T-cell (primary cell): Measurements from ENCODE around the gene CLASP1. TPM values are rescaled to one million over a fixed set of nuclear protein-coding genes. Genes with fewer than 3 reads are reported as not detected.
A peak's percentile ranks its signal among the peaks of the same experiment; 100 is the strongest.
"Not testable (repeated sequence)": the region's sequence is repeated elsewhere in the genome, so short reads cannot be mapped to it uniquely, and the experiment has no call there.

Source experiments
- ATAC-seq, 4 experiments: fragments of 200-7000 bp in 3 of 4; fragments of 150-1000 bp in 1 of 4; cut with Tn5 transposase; replicated peaks in 1 of 4; 1 replicate in 3 of 4; 2 replicates in 1 of 4; pipeline ENCODE4 v1.10.0; 2021; ENCODE audit warnings: moderate library complexity in 3 of 4, mild to moderate bottlenecking in 2 of 4, moderate number of reproducible peaks in 1 of 4
- CTCF ChIA-PET, 2 donors: fragments of 300-600 bp; sonication (Branson Sonifier 250); formaldehyde crosslinking; loops; one replicate each; lab custom pipeline; 2022; ENCODE audit warnings: antibody characterized with exemption in 2 of 2; lab: Charles Lee
- POLR2A ChIA-PET, 2 donors: fragments of 300-600 bp; sonication (Branson Sonifier 250); formaldehyde crosslinking; loops; one replicate each; lab custom pipeline; 2022; ENCODE audit warnings: antibody characterized with exemption in 2 of 2; lab: Charles Lee
- DNase-seq, 35 experiments: peaks; one replicate each; pipeline versions ENCODE4 v3.0.0 to v3.0.0-alpha.2; 2013 to 2023
- H3K27ac ChIP-seq: one replicate; pipeline ENCODE4 v1.5.1; 2013; ENCODE audit warnings: low read length
- H3K27me3 ChIP-seq, 2 experiments: replicated peaks in 1 of 2; 1 replicate in 1 of 2; 2 replicates in 1 of 2; pipeline versions ENCODE4 v1.6.1 to v1.7.0; 2013; ENCODE audit warnings: low read length in 1 of 2, mixed read lengths in 1 of 2; ENCODE audit not compliant: control insufficient read depth in 2 of 2, insufficient read depth in 2 of 2; ENCODE audit errors: extremely low read depth in 1 of 2
- H3K36me3 ChIP-seq, 2 donors: 1 replicate in 1 of 2; 2 replicates in 1 of 2; pipeline versions ENCODE4 v1.6.1 to v1.7.0; 2013; ENCODE audit warnings: low read length in 1 of 2; ENCODE audit not compliant: control insufficient read depth in 2 of 2, insufficient read depth in 1 of 2; ENCODE audit errors: extremely low read depth in 1 of 2
- H3K4me1 ChIP-seq, 2 experiments: 1 replicate in 1 of 2; 2 replicates in 1 of 2; pipeline versions ENCODE4 v1.6.1 to v1.7.0; 2013; ENCODE audit warnings: low read length in 2 of 2, mixed read lengths in 1 of 2; ENCODE audit not compliant: insufficient read depth in 2 of 2, control insufficient read depth in 1 of 2; ENCODE audit errors: extremely low read depth in 1 of 2
- H3K4me3 ChIP-seq, 2 donors: 1 replicate in 1 of 2; 2 replicates in 1 of 2; pipeline versions ENCODE4 v1.5.1 to v1.7.0; 2013; ENCODE audit warnings: mild to moderate bottlenecking in 2 of 2, low read length in 1 of 2, moderate library complexity in 1 of 2; ENCODE audit not compliant: control insufficient read depth in 1 of 2; ENCODE audit errors: extremely low read depth in 1 of 2
- H3K9me3 ChIP-seq: 2 replicates; pipeline ENCODE4 v1.7.0; 2013
- H3K27ac Mint-ChIP-seq, 2 donors: one replicate each; pipeline ENCODE4 v1.8.0; 2020 to 2021; ENCODE audit warnings: mild to moderate bottlenecking in 2 of 2, mixed read lengths in 2 of 2
- H3K27me3 Mint-ChIP-seq, 2 donors: one replicate each; pipeline ENCODE4 v1.8.0; 2021 to 2022; ENCODE audit warnings: mixed read lengths in 2 of 2
- H3K36me3 Mint-ChIP-seq: one replicate; pipeline ENCODE4 v1.8.0; 2021; ENCODE audit warnings: mixed read lengths
- H3K4me1 Mint-ChIP-seq, 3 donors: one replicate each; pipeline ENCODE4 v1.8.0; 2020 to 2022; ENCODE audit warnings: mixed read lengths in 3 of 3, mild to moderate bottlenecking in 1 of 3
- H3K4me3 Mint-ChIP-seq, 3 donors: one replicate each; pipeline ENCODE4 v1.8.0; 2020 to 2022; ENCODE audit warnings: mild to moderate bottlenecking in 3 of 3, mixed read lengths in 3 of 3, moderate library complexity in 3 of 3
- H3K9me3 Mint-ChIP-seq, 3 donors: one replicate each; pipeline ENCODE4 v1.8.0; 2020 to 2022; ENCODE audit warnings: mixed read lengths in 3 of 3
- WGBS: methylation state at CpG from one replicate; pipeline ENCODE4 v1.1.5; 2013; ENCODE audit warnings: missing lambda C conversion rate; ENCODE audit not compliant: insufficient coverage; 5-methylcytosine and 5-hydroxymethylcytosine counted together
- total RNA-seq, 35 experiments: library from RNA in 6 of 35; stranded (reverse) in 6 of 35; fragments of 120-200 nt in 1 of 35; gene quantifications; one replicate each; pipeline versions ENCODE4 v1.2.1 to v1.2.4 and lab custom pipeline; 2013 to 2026

Gene CLASP1
- total RNA-seq, 5 donors from 2014 or later (not counting 1 experiment from before 2014, with no cell fraction given) = 57.8 to 72.8 (median 65.1) TPM

- POLR2A ChIA-PET = no interaction called here
- Histone ChIP-seq H3K9me3 (no peaks in the 10 kb centered on the region), H3K4me3 (no peak overlapping the region), H3K27ac (no peak overlapping the region), H3K36me3 (no peaks in the 10 kb centered on the region), H3K4me1 (no peaks in the 10 kb centered on the region), H3K27me3 (peaks cover 0 to 10% of the 10 kb centered on the region in 2 experiments)
- no CpG with 5 or more reads among the region's 8 CpGs for WGBS
- DNase-seq (no peak), ATAC-seq (no peak)
- no peaks in the 10 kb centered on the region for H3K4me1 Mint-ChIP-seq
- H3K36me3 Mint-ChIP-seq = no peaks in the 10 kb centered on the region
- H3K4me3 Mint-ChIP-seq = no peak overlapping the region
- CTCF ChIA-PET = interaction anchor here in 1 of 2 donors (0.7 kb wide), 1 partner anchor 9 kb away, joined by 7 read pairs; no protein-coding TSS in a partner anchor
- H3K27ac Mint-ChIP-seq = no peak overlapping the region
- peaks cover 4 to 11% of the 10 kb centered on the region in 2 donors for H3K27me3 Mint-ChIP-seq
- H3K9me3 Mint-ChIP-seq = no peaks in the 10 kb centered on the region
Observed at GRCh38 chr2:121326628-121327027, 322.6 kb downstream of the CLASP1 start.

DNA sequence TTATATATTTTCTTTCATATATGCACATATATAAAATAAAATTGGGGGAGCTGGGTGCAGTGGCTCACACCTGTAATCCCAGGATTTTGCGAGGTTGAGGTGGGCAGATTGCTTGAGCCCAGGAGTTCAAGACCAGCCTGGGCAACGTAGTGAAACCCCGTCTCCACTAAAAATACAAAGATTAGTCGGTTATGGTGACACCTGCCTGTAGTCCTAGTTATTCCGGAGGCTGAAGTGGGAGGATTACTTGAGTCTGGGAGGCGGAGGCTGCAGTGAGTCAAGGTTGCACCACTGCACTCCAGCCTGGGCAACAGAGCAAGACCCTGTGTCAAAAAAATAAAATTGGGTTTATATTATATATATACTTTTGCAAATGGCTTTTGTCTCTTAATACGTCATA, 324.7 kb downstream of the CLASP1 start:
- Mint-ChIP-seq H3K27ac (no peak overlapping the region), H3K27me3 (peaks cover 4 to 7% of the 10 kb centered on the region in 2 donors), H3K4me1 (no peaks in the 10 kb centered on the region), H3K36me3 (no peaks in the 10 kb centered on the region), H3K4me3 (no peak overlapping the region), H3K9me3 (no peaks in the 10 kb centered on the region)
- Histone ChIP-seq H3K27ac (no peak overlapping the region), H3K4me1 (no peaks in the 10 kb centered on the region), H3K4me3 (no peak overlapping the region), H3K27me3 (peaks cover 0 to 7% of the 10 kb centered on the region in 2 experiments), H3K9me3 (no peaks in the 10 kb centered on the region), H3K36me3 (no peaks in the 10 kb centered on the region)
- POLR2A ChIA-PET = no interaction called here
- ATAC-seq (no peak), DNase-seq (no peak)
- no CpG with 5 or more reads among the region's 7 CpGs for WGBS
- CTCF ChIA-PET = no interaction called here

- H3K4me3 ChIP-seq = no peak overlapping the region
- H3K36me3 ChIP-seq = no peaks in the 10 kb centered on the region
- Mint-ChIP-seq H3K27me3 (peaks cover 2 to 4% of the 10 kb centered on the region in 2 donors), H3K4me3 (no peak overlapping the region), H3K9me3 (no peaks in the 10 kb centered on the region), H3K36me3 (no peaks in the 10 kb centered on the region), H3K4me1 (no peaks in the 10 kb centered on the region), H3K27ac (no peak overlapping the region)
- no peaks in the 10 kb centered on the region for H3K4me1 ChIP-seq
- 82% methylated on average over 6 of the region's 8 CpGs for WGBS
- ATAC-seq (no peak), DNase-seq (no peak)
- no peaks in the 10 kb centered on the region for H3K9me3 ChIP-seq
- ChIA-PET CTCF (no interaction called here), POLR2A (no interaction called here)
- peaks cover 0 to 8% of the 10 kb centered on the region in 2 experiments for H3K27me3 ChIP-seq
- H3K27ac ChIP-seq = no peak overlapping the region
Observed at GRCh38 chr2:121321476-121321875, 327.8 kb downstream of the CLASP1 start.

DNA sequence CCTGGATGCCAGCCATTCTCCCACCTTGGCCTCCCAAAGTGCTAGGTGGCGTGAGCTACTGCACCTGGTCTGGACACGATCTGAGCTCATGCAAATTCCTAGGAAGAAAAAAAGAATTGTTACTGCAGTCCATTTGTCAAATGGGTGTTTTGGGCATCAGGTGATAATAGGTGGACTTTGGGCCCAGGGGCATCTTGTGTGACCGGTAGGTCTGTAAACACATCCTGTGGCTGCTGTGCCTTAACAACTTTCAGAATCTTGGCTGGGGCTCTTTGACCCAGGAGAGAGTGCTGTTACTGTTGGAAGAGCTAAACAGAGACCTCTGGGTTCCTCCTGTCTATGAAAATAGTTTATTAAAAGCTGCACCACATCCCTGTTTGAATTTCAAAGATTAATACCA, 329.3 kb downstream of the CLASP1 start:
- Mint-ChIP-seq H3K4me3 (no peak overlapping the region), H3K27ac (no peak overlapping the region), H3K9me3 (no peaks in the 10 kb centered on the region), H3K36me3 (no peaks in the 10 kb centered on the region), H3K4me1 (no peaks in the 10 kb centered on the region), H3K27me3 (peaks cover 0 to 2% of the 10 kb centered on the region in 2 donors)
- no peak for DNase-seq
- WGBS = 92% methylated on average over 1 of the region's 3 CpGs
- ATAC-seq = no peak
- no peak overlapping the region for H3K4me3 ChIP-seq
- CTCF ChIA-PET = no interaction called here
- no peak overlapping the region for H3K27ac ChIP-seq
- H3K36me3 ChIP-seq = no peaks in the 10 kb centered on the region
- no peaks in the 10 kb centered on the region for H3K4me1 ChIP-seq
- H3K27me3 ChIP-seq = peaks cover 0 to 8% of the 10 kb centered on the region in 2 experiments
- POLR2A ChIA-PET = no interaction called here
- H3K9me3 ChIP-seq = no peaks in the 10 kb centered on the region

GRCh38 chr2:121316986-121317385, 332.3 kb downstream of the CLASP1 start:
- no peaks in the 10 kb centered on the region for H3K27me3 Mint-ChIP-seq

DNA sequence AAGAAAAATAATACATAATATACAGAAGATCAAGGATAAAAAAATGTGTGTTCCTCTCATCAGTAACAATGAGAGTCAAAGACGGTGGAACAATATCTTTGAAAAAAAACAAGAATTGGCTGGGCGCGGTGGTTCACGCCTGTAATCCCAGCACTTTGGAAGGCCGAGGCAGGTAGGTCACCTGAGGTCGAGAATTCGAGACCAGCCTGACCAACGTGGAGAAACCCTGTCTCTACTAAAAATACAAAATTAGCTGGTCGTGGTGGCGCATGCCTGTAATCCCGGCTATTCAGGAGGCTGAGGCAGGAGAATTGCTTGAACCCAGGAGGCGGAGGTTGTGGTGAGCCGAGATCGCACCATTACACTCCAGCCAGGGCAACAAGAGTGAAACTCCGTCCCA, 335.6 kb downstream of the CLASP1 start:
- H3K4me3 Mint-ChIP-seq, H3K27ac ChIP-seq, CTCF ChIA-PET, H3K27me3 Mint-ChIP-seq, H3K4me1 ChIP-seq, H3K36me3 Mint-ChIP-seq, ATAC-seq, H3K9me3 ChIP-seq, DNase-seq, H3K9me3 Mint-ChIP-seq, H3K27me3 ChIP-seq, H3K27ac Mint-ChIP-seq, H3K4me3 ChIP-seq, H3K36me3 ChIP-seq, H3K4me1 Mint-ChIP-seq: not testable (repeated sequence)
- WGBS = 86% methylated on average over 6 of the region's 15 CpGs
- POLR2A ChIA-PET = interaction anchor here in 1 of 2 donors (0.6 kb wide), 1 partner anchor 9 kb away, joined by 4 read pairs; no protein-coding TSS in a partner anchor

More at GRCh38 chr2:121316986-121317385, 332.3 kb downstream of the CLASP1 start:
- no peak overlapping the region for H3K4me3 ChIP-seq
- no peak for DNase-seq
- ATAC-seq = no peak
- no peaks in the 10 kb centered on the region for H3K36me3 ChIP-seq
- H3K27me3 ChIP-seq = peaks cover 0 to 6% of the 10 kb centered on the region in 2 experiments
- no peak overlapping the region for H3K4me3 Mint-ChIP-seq
- H3K27ac Mint-ChIP-seq = no peak overlapping the region
- H3K4me1 ChIP-seq = no peaks in the 10 kb centered on the region
- POLR2A ChIA-PET = no interaction called here
- no peaks in the 10 kb centered on the region for H3K4me1 Mint-ChIP-seq
- CTCF ChIA-PET = no interaction called here
- WGBS = 82% methylated on average over 2 of the region's 7 CpGs
- H3K9me3 Mint-ChIP-seq = no peaks in the 10 kb centered on the region
- H3K9me3 ChIP-seq = no peaks in the 10 kb centered on the region
- no peaks in the 10 kb centered on the region for H3K36me3 Mint-ChIP-seq
- no peak overlapping the region for H3K27ac ChIP-seq

GRCh38 chr2:121309801-121310200, 339.5 kb downstream of the CLASP1 start:
- Histone ChIP-seq H3K9me3 (no peaks in the 10 kb centered on the region), H3K36me3 (no peaks in the 10 kb centered on the region), H3K27me3 (no peaks in the 10 kb centered on the region), H3K4me1 (no peaks in the 10 kb centered on the region), H3K4me3 (no peak overlapping the region), H3K27ac (no peak overlapping the region)
- no peak overlapping the region for H3K27ac Mint-ChIP-seq
- peak in 14 of 35 experiments; percentile 2 to 60 (median 24) for DNase-seq
- H3K36me3 Mint-ChIP-seq = no peaks in the 10 kb centered on the region
- H3K27me3 Mint-ChIP-seq = peaks cover 34 to 36% of the 10 kb centered on the region in 2 donors
- no CpG with 5 or more reads among the region's 3 CpGs for WGBS
- H3K9me3 Mint-ChIP-seq = peaks cover 0 to 9% (median 4%) of the 10 kb centered on the region in 3 donors
- CTCF ChIA-PET = no interaction called here
- no peak overlapping the region for H3K4me3 Mint-ChIP-seq
- ATAC-seq = peak in 1 of 4 experiments; percentile 19
- H3K4me1 Mint-ChIP-seq = peaks cover 0 to 10% (median 1%) of the 10 kb centered on the region in 3 donors
- POLR2A ChIA-PET = no interaction called here
